Skeletal muscle cell (primary cell): ENCODE data around the gene SRSF5.

Experiments used
- DNase-seq: peaks from one replicate; pipeline ENCODE4 v3.0.0-alpha.2; 2010; ENCODE audit warnings: low read depth
- H3K4me3 ChIP-seq: 2 replicates; pipeline ENCODE4 v1.5.1; 2011; ENCODE audit warnings: low read depth, mild to moderate bottlenecking, control low read depth, low read length, moderate library complexity

SRSF5 gene

GRCh38 chr14:69768873-69769272 is 1.9 kb downstream of the SRSF5 start:
- peak overlapping the region; percentile 92 for H3K4me3 ChIP-seq
- no peak for DNase-seq

GRCh38 chr14:69769623-69770022 is 2.7 kb downstream of the SRSF5 start:
- DNase-seq, result no peak
- H3K4me3 ChIP-seq, result no peak overlapping the region

- H3K4me3 ChIP-seq, result no peak overlapping the region
- no peak for DNase-seq
Measured at GRCh38 chr14:69770559-69770958, 3.6 kb downstream of the SRSF5 start.

- no peak overlapping the region for H3K4me3 ChIP-seq
- DNase-seq, result no peak
Measured at GRCh38 chr14:69771136-69771535, 4.2 kb downstream of the SRSF5 start.

GRCh38 chr14:69772082-69773017 is 5.4 kb downstream of the SRSF5 start:
- H3K4me3 ChIP-seq, result no peak overlapping the region
- no peak for DNase-seq

GRCh38 chr14:69773571-69774276 is 6.8 kb downstream of the SRSF5 start:
- no peak overlapping the region for H3K4me3 ChIP-seq
- DNase-seq, result no peak

- no peak overlapping the region for H3K4me3 ChIP-seq
- no peak for DNase-seq
Measured at GRCh38 chr14:69775012-69775411, 8.1 kb downstream of the SRSF5 start.

- DNase-seq, result no peak
- no peak overlapping the region for H3K4me3 ChIP-seq
Measured at GRCh38 chr14:69776875-69777453, 10.0 kb downstream of the SRSF5 start.

GRCh38 chr14:69779088-69779487 is 12.1 kb downstream of the SRSF5 start:
- no peak for DNase-seq

GRCh38 chr14:69780092-69780491 is 13.2 kb downstream of the SRSF5 start:
- DNase-seq, result no peak
- no peak overlapping the region for H3K4me3 ChIP-seq

More at GRCh38 chr14:69779088-69779487, 12.1 kb downstream of the SRSF5 start:
- H3K4me3 ChIP-seq, result no peak overlapping the region

- no peak for DNase-seq
- no peak overlapping the region for H3K4me3 ChIP-seq
Measured at GRCh38 chr14:69780952-69781351, 14.0 kb downstream of the SRSF5 start.

- DNase-seq, result no peak
- H3K4me3 ChIP-seq, result no peak overlapping the region
Measured at GRCh38 chr14:69784942-69785341, 18.0 kb downstream of the SRSF5 start.

- no peak overlapping the region for H3K4me3 ChIP-seq
- DNase-seq, result no peak
Measured at GRCh38 chr14:69786603-69787002, 19.7 kb downstream of the SRSF5 start.

- no peak overlapping the region for H3K4me3 ChIP-seq
- no peak for DNase-seq
Measured at GRCh38 chr14:69789118-69789640, 22.2 kb downstream of the SRSF5 start.

GRCh38 chr14:69792887-69793421 is 26.0 kb downstream of the SRSF5 start:
- H3K4me3 ChIP-seq, result no peak overlapping the region
- DNase-seq, result no peak

GRCh38 chr14:69794791-69795190 is 27.8 kb downstream of the SRSF5 start:
- H3K4me3 ChIP-seq, result no peak overlapping the region
- DNase-seq, result no peak

- no peak overlapping the region for H3K4me3 ChIP-seq
- no peak for DNase-seq
Measured at GRCh38 chr14:69795691-69796090, 28.7 kb downstream of the SRSF5 start.

GRCh38 chr14:69796797-69797500 is 30.0 kb downstream of the SRSF5 start, which contains the start of gene SLC10A1:
TSS of gene SLC10A1 (minus strand) at chr14:69797241. CDS start at chr14:69797155, 86 bp downstream.
- H3K4me3 ChIP-seq, result no peak within 1 kb of the TSS
- no peak for DNase-seq
